Tracheal epithelial cell (primary cell): ENCODE results near the gene AMPD1. TPM values are rescaled to one million over a fixed set of nuclear protein-coding genes. Genes with fewer than 3 reads are reported as not detected.

Experiments
- total RNA-seq: library from RNA; depleted of rRNA; stranded (reverse); fragments of >200 nt; gene quantifications from 2 replicates; pipeline ENCODE4 v1.2.1, GENCODE V29; 2014

AMPD1 gene
- not detected in 2 replicates for total RNA-seq

GRCh38 chr1:114695430-114696058, at the start of gene AMPD1:
AMPD1 (minus strand) TSS chr1:114695546; CDS start chr1:114695471, 75 bp downstream.

GRCh38 chr1:114716304-114717170, 21.2 kb upstream of the AMPD1 start, which contains the start of gene NRAS:
NRAS (minus strand) TSS chr1:114716771; CDS start chr1:114716160, 611 bp downstream.

GRCh38 chr1:114669562-114670082, 25.7 kb downstream of the AMPD1 start, which contains the start of gene DENND2C:
DENND2C (minus strand) TSS chr1:114670049; CDS start chr1:114625984, 44,065 bp downstream.

Other genes starting within 250 kb of the AMPD1 start
- gene TRIM33, start 184.3 kb downstream of the AMPD1 start, total RNA-seq: 21.1 and 27.2 TPM in 2 replicates
- gene BCAS2, start 113.9 kb downstream of the AMPD1 start, total RNA-seq: 48.7 and 52.4 TPM in 2 replicates
- gene DENND2C, start 25.5 kb downstream of the AMPD1 start, total RNA-seq: 25.1 and 25.6 TPM in 2 replicates
- gene NRAS, start 21.2 kb upstream of the AMPD1 start, total RNA-seq: 53.5 and 75.2 TPM in 2 replicates
- 698 and 749 TPM in 2 replicates for gene CSDE1, start 62.4 kb upstream of the AMPD1 start, total RNA-seq
- 49.4 and 54.2 TPM in 2 replicates for gene SIKE1, start 85.1 kb upstream of the AMPD1 start, total RNA-seq
- not detected in 2 replicates for gene SYCP1, start 159.3 kb upstream of the AMPD1 start, total RNA-seq